K562 (cell line): ENCODE results near the gene TMEM167B. TPM values are rescaled to one million over a fixed set of nuclear protein-coding genes. Genes with fewer than 3 reads are reported as not detected.
A peak's percentile ranks its signal among the peaks of the same experiment; 100 is the strongest.

Source experiments
- EP300 ChIP-seq: IDR thresholded peaks from 2 replicates; pipeline ENCODE4 v1.6.1; 2012; ENCODE audit warnings: low read length, improper control_type of control experiment
- ETV6 ChIP-seq, 3 experiments: fragments of 150-350 bp in 1 of 3; sonication (generic) in 1 of 3; formaldehyde crosslinking in 1 of 3; IDR thresholded peaks; 2 replicates each; pipeline versions ENCODE4 v1.6.1 to v1.8.0; 2014 to 2022; ENCODE audit warnings: borderline replicate concordance in 2 of 3, low read depth in 2 of 3, antibody characterized with exemption in 1 of 3, low read length in 1 of 3, mild to moderate bottlenecking in 1 of 3, missing genetic modification reagents in 1 of 3
- GTF2E2 ChIP-seq: fragments of 200-800 bp; sonication (Bioruptor generic); IDR thresholded peaks from 2 replicates; pipeline ENCODE4 v1.6.1; 2016; ENCODE audit warnings: missing genetic modification characterization, missing compliant biosample characterization
- JUND ChIP-seq, 2 experiments: IDR thresholded peaks; 2 replicates in 1 of 2; 3 replicates in 1 of 2; pipeline ENCODE4 v1.6.1; 2011; ENCODE audit warnings: borderline replicate concordance in 2 of 2, low read depth in 2 of 2, low read length in 2 of 2, improper control_type of control experiment in 1 of 2, missing biosample characterization in 1 of 2, missing genetic modification characterization in 1 of 2, missing genetic modification reagents in 1 of 2
- KLF1 ChIP-seq: fragments of 450-650 bp; IDR thresholded peaks from 2 replicates; pipeline ENCODE4 v1.6.1; 2016; ENCODE audit warnings: missing genetic modification characterization, missing compliant biosample characterization
- L3MBTL2 ChIP-seq: fragments of 450-650 bp; IDR thresholded peaks from 2 replicates; pipeline ENCODE4 v1.6.1; 2016; ENCODE audit warnings: mild to moderate bottlenecking, moderate library complexity
- MEIS2 ChIP-seq: fragments of 450-650 bp; IDR thresholded peaks from 2 replicates; pipeline ENCODE4 v1.6.1; 2014; ENCODE audit warnings: mild to moderate bottlenecking; ENCODE audit not compliant: partially characterized antibody
- NFXL1 ChIP-seq: fragments of 450-650 bp; formaldehyde crosslinking; IDR thresholded peaks from 2 replicates; pipeline ENCODE4 v1.4.0; 2021; ENCODE audit warnings: mild to moderate bottlenecking
- NFYB ChIP-seq: IDR thresholded peaks from 2 replicates; pipeline ENCODE4 v1.6.1; 2011; ENCODE audit warnings: mild to moderate bottlenecking, moderate library complexity; ENCODE audit not compliant: insufficient read length; ENCODE audit errors: extremely low read depth
- PHF21A ChIP-seq: fragments of 450-650 bp; IDR thresholded peaks from 2 replicates; pipeline ENCODE4 v1.6.1; 2017; ENCODE audit warnings: low read depth, borderline replicate concordance
- RB1 ChIP-seq: fragments of 450-650 bp; IDR thresholded peaks from 2 replicates; pipeline ENCODE4 v1.6.1; 2017; ENCODE audit warnings: low read depth, mild to moderate bottlenecking
- RNF2 ChIP-seq: sonication (generic); IDR thresholded peaks from 2 replicates; pipeline ENCODE4 v1.6.1; 2016
- SETDB1 ChIP-seq: IDR thresholded peaks from one replicate; pipeline ENCODE4 v1.6.1; 2012; ENCODE audit warnings: low read length, control low read depth, inconsistent platforms
- SMARCA4 ChIP-seq: fragments of 450-650 bp; IDR thresholded peaks from 2 replicates; pipeline ENCODE4 v1.6.1; 2016
- SREBF2 ChIP-seq: sonication (generic); formaldehyde crosslinking; IDR thresholded peaks from 2 replicates; pipeline ENCODE4 v1.4.0; 2020; ENCODE audit warnings: mild to moderate bottlenecking, missing genetic modification reagents
- SRSF9 ChIP-seq: fragments of 200-400 bp; formaldehyde crosslinking; IDR thresholded peaks from 2 replicates; pipeline ENCODE4 v1.6.1; 2017; ENCODE audit warnings: low read depth, low read length, borderline replicate concordance
- STAT5A ChIP-seq: IDR thresholded peaks from 2 replicates; pipeline ENCODE4 v1.6.1; 2012; ENCODE audit warnings: low read length, inconsistent platforms, borderline replicate concordance
- THRAP3 ChIP-seq: fragments of 450-650 bp; IDR thresholded peaks from 2 replicates; pipeline ENCODE4 v1.6.1; 2016; ENCODE audit warnings: mild to moderate bottlenecking, inconsistent platforms, borderline replicate concordance
- TRIM24 ChIP-seq, 2 experiments: fragments of 450-650 bp; IDR thresholded peaks; 2 replicates each; pipeline ENCODE4 v1.6.1; 2016
- U2AF1 ChIP-seq: fragments of 200-400 bp; formaldehyde crosslinking; optimal IDR thresholded peaks from 2 replicates; pipeline ENCODE3; 2017; ENCODE audit warnings: mild to moderate bottlenecking, low read depth, low read length, moderate library complexity
- ZFX ChIP-seq: sonication (generic); formaldehyde crosslinking; IDR thresholded peaks from 2 replicates; pipeline ENCODE4 v1.8.0; 2022; ENCODE audit warnings: mild to moderate bottlenecking, missing genetic modification reagents, moderate library complexity
- ZNF444 ChIP-seq: fragments of 250-450 bp; sonication (Bioruptor Pico); IDR thresholded peaks from 2 replicates; pipeline ENCODE4 v1.4.0; 2020; ENCODE audit warnings: mild to moderate bottlenecking, moderate library complexity
- polyA plus RNA-seq, 8 experiments: library from polyadenylated mRNA; depleted of rRNA in 4 of 8; stranded (reverse) in 5 of 8; unstranded in 3 of 8; fragments of >200 nt; fragmentation: Nextera tagmentation in 2 of 8; fragmentation: Illumina TruSeq in 1 of 8; extraction: Ambion mirVana in 2 of 8; extraction: Trizol in 1 of 8; gene quantifications; 2 replicates each; pipeline versions ENCODE4 v1.2.1 to v1.2.3, GENCODE V29; 2011 to 2014; ENCODE audit warnings: inconsistent platforms in 1 of 8, missing spikeins in 1 of 8
- total RNA-seq, 7 experiments: library from RNA; depleted of rRNA in 6 of 7; stranded (reverse); fragments of >200 nt in 6 of 7; fragmentation: Illumina TruSeq in 2 of 7; extraction: Trizol in 2 of 7; gene quantifications; 2 replicates each; pipeline versions ENCODE4 v1.2.1 to v1.2.3, GENCODE V29; 2011 to 2021; ENCODE audit warnings: low replicate concordance in 1 of 7
- TF ChIP-seq, protein P1 (sequence below): IDR thresholded peaks from 2 replicates; pipeline ENCODE4 v1.6.1; 2016; ENCODE audit warnings: missing genetic modification characterization, missing compliant biosample characterization
- TF ChIP-seq, protein P2 (sequence below): fragments of 450-650 bp; IDR thresholded peaks from 2 replicates; pipeline ENCODE4 v1.6.1; 2016
- TF ChIP-seq, protein P3 (sequence below): fragments of 450-650 bp; IDR thresholded peaks from 2 replicates; pipeline ENCODE4 v1.6.1; 2016; ENCODE audit warnings: mild to moderate bottlenecking

TMEM167B gene
- total and polyA plus RNA-seq, 9 of the 15 experiments (the other 6 are each of a cell fraction or from before 2014, with no cell fraction given): 17.2 to 36.4 (median 32.2) TPM

DNA sequence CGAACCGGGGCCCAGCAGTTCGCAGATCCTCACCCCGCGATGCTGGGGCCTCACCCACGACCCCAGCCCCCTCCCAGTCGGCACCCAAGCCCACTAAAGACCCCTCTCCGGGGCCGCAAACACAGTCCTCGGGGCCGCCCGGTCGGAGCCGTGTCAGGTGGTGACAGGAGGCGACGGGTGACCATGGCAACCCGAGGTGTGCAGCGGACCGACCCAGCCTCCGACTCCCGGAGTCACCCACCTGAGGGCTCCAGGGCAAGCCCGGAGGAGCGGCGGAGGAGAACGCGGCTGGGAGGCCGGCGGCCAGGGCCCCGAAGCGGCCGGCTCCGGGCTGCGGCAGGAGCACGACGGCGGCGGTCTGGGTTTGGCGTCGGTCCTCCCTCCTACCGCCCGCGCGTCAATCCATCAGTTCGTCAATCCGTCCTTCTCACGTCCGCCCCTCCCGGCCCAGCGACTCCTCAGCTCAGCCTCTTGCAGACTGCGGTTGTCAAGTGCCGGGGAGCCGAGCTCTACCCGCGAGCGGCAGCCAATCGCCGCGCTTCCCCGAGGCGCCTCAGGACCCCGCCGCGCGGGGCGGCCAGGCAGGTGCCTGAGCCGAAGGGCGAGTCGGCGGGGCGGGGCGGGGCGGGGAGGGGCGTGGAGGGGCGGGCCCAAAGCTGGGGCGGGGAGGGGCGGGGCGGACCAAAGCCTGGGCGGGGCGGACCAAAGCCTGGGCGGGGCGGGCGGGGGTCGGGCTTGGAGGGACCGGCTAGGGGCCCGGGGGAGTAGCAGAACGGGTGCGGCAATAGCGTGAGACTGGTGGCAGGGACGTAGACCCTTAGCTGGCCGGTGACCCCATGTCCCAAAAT lies 48.7 kb upstream of the TMEM167B start, which contains the start of gene WDR47 (continued):
- TF ChIP-seq, protein P1, sequence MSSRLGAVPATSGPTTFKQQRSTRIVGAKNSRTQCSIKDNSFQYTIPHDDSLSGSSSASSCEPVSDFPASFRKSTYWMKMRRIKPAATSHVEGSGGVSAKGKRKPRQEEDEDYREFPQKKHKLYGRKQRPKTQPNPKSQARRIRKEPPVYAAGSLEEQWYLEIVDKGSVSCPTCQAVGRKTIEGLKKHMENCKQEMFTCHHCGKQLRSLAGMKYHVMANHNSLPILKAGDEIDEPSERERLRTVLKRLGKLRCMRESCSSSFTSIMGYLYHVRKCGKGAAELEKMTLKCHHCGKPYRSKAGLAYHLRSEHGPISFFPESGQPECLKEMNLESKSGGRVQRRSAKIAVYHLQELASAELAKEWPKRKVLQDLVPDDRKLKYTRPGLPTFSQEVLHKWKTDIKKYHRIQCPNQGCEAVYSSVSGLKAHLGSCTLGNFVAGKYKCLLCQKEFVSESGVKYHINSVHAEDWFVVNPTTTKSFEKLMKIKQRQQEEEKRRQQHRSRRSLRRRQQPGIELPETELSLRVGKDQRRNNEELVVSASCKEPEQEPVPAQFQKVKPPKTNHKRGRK: no peak
- TF ChIP-seq STAT5A (no peak), NFYB (peak; percentile 37), ZFX (CRISPR knock-in tag) (peak; percentile 82), JUND (IDR thresholded peaks at IDR 0.05; ENCODE audit: borderline replicate concordance, low read depth, low read length) (peak; percentile 60; the same call in 1 of the 2 replicates), JUND (tag; IDR thresholded peaks at IDR 0.05; ENCODE audit: borderline replicate concordance, low read depth, low read length) (no peak; the same call in 2 of the 3 replicates), ZNF444 (no peak), SREBF2 (no peak), THRAP3 (no peak), U2AF1 (peak; percentile 84), GTF2E2 (tag) (no peak), MEIS2 (peak; percentile 92), SMARCA4 (no peak), SETDB1 (no peak), ETV6 (IDR thresholded peaks at IDR 0.05; ENCODE audit: borderline replicate concordance in 1 of 2, low read depth in 2 of 2, low read length in 1 of 2) (no peak), ETV6 (CRISPR knock-in tag; IDR thresholded peaks at IDR 0.05; ENCODE audit: borderline replicate concordance) (no peak), TRIM24 (IDR thresholded peaks at IDR 0.05) (peak in 1 of 2 experiments; percentile 48; a peak in 2 of 4 replicates), KLF1 (tag) (peak; percentile 77), RB1 (peak; percentile 82; the same call in 1 of the 2 replicates), EP300 (no peak), RNF2 (peak; percentile 52; the same call in 1 of the 2 replicates), SRSF9 (no peak), PHF21A (peak; percentile 70; the same call in 1 of the 2 replicates), L3MBTL2 (peak; percentile 84), NFXL1 (CRISPR knock-in tag) (no peak)
- TF ChIP-seq, protein P2, sequence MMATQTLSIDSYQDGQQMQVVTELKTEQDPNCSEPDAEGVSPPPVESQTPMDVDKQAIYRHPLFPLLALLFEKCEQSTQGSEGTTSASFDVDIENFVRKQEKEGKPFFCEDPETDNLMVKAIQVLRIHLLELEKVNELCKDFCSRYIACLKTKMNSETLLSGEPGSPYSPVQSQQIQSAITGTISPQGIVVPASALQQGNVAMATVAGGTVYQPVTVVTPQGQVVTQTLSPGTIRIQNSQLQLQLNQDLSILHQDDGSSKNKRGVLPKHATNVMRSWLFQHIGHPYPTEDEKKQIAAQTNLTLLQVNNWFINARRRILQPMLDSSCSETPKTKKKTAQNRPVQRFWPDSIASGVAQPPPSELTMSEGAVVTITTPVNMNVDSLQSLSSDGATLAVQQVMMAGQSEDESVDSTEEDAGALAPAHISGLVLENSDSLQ: peak; percentile 93
- TF ChIP-seq, protein P3, sequence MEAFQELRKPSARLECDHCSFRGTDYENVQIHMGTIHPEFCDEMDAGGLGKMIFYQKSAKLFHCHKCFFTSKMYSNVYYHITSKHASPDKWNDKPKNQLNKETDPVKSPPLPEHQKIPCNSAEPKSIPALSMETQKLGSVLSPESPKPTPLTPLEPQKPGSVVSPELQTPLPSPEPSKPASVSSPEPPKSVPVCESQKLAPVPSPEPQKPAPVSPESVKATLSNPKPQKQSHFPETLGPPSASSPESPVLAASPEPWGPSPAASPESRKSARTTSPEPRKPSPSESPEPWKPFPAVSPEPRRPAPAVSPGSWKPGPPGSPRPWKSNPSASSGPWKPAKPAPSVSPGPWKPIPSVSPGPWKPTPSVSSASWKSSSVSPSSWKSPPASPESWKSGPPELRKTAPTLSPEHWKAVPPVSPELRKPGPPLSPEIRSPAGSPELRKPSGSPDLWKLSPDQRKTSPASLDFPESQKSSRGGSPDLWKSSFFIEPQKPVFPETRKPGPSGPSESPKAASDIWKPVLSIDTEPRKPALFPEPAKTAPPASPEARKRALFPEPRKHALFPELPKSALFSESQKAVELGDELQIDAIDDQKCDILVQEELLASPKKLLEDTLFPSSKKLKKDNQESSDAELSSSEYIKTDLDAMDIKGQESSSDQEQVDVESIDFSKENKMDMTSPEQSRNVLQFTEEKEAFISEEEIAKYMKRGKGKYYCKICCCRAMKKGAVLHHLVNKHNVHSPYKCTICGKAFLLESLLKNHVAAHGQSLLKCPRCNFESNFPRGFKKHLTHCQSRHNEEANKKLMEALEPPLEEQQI: no peak
